Measurements from ENCODE around the gene ZNF653.

The ZNF653 gene

GRCh38 chr19:11480715-11481533 lies 24.7 kb downstream of the ZNF653 start, which contains the start of gene ELAVL3:
Gene ELAVL3, minus strand, starts transcription at chr19:11481046. Its CDS starts 438 bp downstream, at chr19:11480608.
- TF ChIP-seq GATA2 (IDR thresholded peaks at IDR 0.05; ENCODE audit: low read depth, low read length), result no peak
- TF ChIP-seq GATA3 (IDR thresholded peaks at IDR 0.05; ENCODE audit: low read depth, low read length), result no peak

DNA sequence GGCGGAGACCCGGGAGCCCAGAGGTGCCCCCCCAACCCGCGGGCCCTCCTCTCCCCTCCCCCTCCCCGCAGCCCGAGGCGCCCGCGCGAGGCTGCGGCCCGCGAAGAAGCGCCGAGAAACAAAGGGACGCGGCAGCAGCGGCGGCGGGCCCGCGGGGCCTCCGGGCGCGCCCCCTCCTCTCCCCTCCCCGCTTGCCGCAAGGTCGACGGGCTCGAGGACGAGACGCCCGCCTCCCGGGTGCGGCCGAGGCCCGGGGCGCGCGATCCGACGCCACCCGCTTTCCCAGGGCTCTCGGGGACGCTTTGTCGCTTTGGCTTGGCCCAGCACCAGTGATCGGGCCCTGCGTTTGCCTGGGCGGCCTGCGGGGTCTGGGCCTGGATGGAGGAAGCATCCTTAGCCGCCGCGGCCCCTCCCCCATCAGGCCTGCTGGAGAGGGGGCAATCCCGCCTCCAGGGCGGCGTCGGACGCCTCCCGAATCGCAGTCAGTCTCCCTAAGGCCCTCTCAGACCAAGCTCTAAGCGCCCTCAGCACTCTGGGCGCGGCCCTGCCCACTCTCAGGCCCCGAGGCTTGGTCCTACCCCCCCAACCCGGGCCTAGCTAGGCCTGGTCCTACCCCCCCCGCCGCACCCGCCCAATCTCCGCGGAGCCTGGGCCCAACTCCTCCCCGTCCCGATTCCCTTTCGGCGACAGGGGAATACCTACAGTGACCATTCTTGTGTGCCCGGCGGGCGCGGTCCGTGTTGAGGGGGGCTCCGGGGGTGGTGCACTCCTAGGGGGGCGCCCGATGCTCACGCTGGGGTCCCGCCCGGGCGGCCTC lies 25.5 kb downstream of the ZNF653 start:
- no peak for TF ChIP-seq GATA3 (IDR thresholded peaks at IDR 0.05; ENCODE audit: low read depth, low read length)
- TF ChIP-seq GATA2 (IDR thresholded peaks at IDR 0.05; ENCODE audit: low read depth, low read length), result no peak

- TF ChIP-seq GATA3 (IDR thresholded peaks at IDR 0.05; ENCODE audit: low read depth, low read length) (no peak), GATA2 (IDR thresholded peaks at IDR 0.05; ENCODE audit: low read depth, low read length) (no peak)
Measured at GRCh38 chr19:11479090-11479897, 26.3 kb downstream of the ZNF653 start.

DNA sequence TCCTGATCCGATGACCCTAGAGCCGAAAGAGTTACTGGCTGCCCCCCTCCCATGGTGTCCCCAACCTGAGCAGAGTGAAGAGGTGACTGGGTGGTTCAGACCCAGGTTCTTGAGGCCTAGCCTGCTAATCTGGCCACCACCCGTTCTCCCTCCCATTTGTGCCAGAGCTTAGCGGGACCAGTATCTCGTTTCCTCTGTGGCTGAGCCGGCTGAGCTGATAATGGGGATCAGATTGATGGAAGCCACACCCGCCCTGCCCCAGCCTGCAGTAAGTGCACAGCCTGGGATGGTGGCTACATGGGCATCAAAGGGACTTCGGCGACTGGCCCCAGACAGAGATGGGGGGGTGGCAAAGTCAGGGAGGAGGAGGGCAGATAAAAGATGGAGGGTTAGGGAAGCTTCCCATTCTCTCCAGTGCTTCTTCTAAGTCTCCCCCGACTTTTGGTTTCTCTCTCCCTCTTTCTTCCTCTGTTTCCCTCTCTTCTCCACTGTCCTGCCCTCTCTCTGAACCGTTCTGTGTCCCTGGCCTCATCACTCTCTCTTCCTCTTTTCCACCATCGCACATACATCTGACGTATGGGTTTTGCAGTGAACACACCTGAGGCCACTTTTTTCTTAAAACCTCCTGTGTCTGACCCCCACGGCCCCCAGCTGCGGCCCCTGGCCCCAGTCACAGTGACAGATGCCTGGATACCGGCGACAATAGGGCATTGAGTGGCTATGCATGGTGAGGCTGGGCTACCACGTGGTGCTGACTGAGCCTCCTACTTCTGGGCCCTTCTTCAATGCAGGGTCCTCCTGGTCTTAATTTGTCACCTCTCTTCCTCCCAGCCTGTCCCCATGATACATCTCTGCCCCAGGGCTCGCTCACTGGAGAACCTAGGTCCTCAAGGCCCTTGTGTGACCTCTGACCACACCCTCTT lies 27.2 kb downstream of the ZNF653 start:
- no peak for TF ChIP-seq GATA3 (IDR thresholded peaks at IDR 0.05; ENCODE audit: low read depth, low read length)
- TF ChIP-seq GATA2 (IDR thresholded peaks at IDR 0.05; ENCODE audit: low read depth, low read length), result no peak

DNA sequence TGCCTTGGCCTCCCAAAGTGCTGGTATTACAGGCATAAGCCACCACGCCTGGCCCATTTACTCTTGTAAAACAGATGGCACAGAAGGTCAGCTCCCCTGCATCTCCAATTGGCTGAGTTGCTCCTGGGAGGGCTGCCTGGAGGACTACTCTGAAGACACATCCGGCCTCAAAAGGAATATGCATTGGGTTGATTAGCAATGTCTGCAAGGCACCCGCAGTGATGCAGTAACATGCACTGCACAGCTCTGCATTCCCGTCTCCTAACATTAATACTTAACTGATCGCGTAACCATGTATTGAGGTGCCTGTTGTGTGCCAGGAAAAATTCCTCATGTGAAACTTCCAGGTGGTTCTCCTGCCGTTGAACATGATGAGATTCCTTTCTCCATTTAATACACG lies 29.8 kb downstream of the ZNF653 start:
- TF ChIP-seq GATA2 (IDR thresholded peaks at IDR 0.05; ENCODE audit: low read depth, low read length), result no peak
- no peak for TF ChIP-seq GATA3 (IDR thresholded peaks at IDR 0.05; ENCODE audit: low read depth, low read length)

- TF ChIP-seq GATA3 (IDR thresholded peaks at IDR 0.05; ENCODE audit: low read depth, low read length) (no peak), GATA2 (IDR thresholded peaks at IDR 0.05; ENCODE audit: low read depth, low read length) (no peak)
Measured at GRCh38 chr19:11473725-11474124, 31.9 kb downstream of the ZNF653 start.

DNA sequence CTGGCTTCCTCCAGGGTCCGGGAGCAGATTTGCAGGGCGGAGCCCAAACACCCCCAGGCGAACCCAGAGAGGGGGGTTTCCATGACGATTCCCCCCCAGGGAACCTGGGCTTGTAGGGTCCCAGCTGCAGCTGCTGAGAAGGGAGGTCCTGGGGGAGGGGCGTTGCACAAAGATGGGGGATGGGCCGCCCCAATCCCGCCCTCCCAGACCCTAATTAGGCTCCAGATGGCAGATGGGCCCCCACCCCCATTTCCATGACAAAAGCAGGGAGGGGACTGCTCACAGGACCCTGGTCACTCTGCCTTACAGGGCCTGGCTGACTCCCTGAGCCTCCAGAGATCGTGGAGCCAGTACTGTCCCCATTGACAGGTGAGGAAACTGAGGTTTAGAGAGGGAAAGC lies 40.0 kb downstream of the ZNF653 start:
- TF ChIP-seq GATA2 (IDR thresholded peaks at IDR 0.05; ENCODE audit: low read depth, low read length), result no peak
- TF ChIP-seq GATA3 (IDR thresholded peaks at IDR 0.05; ENCODE audit: low read depth, low read length), result no peak

DNA sequence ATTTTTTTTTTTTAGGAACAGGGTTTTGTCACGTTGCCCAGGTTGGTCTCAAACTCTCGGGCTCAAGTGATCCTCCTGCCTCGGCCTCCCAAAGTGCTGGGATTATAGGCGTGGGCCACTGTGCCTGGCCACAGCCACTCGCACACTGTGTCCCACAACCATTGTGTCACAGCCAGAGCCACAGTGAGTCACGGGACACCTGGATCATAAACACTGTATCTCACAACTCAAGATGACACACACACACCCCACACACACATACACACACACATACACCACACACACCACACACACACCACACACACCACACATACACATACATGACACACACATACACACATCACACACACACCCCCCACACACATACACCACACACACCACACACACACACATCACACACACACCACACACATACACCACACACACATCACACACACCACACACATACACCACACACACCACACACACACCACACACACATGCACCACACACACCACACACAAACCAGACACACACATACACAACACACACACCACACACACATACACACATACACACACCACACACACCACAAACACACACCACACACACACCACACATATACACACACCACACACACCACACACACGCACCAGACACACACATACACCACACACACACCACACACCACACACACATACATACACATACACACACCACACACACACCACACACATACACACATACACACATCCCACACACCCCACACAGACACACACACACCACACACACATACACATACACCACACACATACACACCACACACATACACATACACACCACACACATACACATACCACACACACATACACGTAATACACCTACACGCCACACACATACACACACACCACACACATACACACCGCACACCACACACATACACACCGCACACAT lies 41.0 kb downstream of the ZNF653 start:
- TF ChIP-seq GATA2 (IDR thresholded peaks at IDR 0.05; ENCODE audit: low read depth, low read length) (no peak), GATA3 (IDR thresholded peaks at IDR 0.05; ENCODE audit: low read depth, low read length) (no peak)

DNA sequence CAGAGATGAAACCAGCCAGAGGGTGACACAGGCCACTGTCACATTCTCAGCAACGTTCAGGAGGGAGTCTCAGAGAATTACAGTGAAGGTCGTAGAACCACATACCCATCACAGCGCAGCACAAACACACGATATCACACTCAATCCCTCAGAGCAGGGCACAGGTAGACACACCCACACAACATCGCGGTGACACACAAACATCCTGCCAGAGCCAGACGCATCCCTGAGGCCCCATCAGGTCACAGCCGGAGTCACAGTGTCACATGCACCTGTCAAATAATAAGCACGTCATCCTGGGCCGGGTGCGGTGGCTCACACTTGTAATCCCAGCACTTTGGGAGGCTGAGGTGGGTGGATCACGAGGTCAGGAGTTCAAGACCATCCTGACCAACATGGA lies 42.2 kb downstream of the ZNF653 start:
- TF ChIP-seq GATA2 (IDR thresholded peaks at IDR 0.05; ENCODE audit: low read depth, low read length) (no peak), GATA3 (IDR thresholded peaks at IDR 0.05; ENCODE audit: low read depth, low read length) (no peak)

GRCh38 chr19:11461453-11461852 lies 44.2 kb downstream of the ZNF653 start:
- TF ChIP-seq GATA3 (IDR thresholded peaks at IDR 0.05; ENCODE audit: low read depth, low read length) (no peak), GATA2 (IDR thresholded peaks at IDR 0.05; ENCODE audit: low read depth, low read length) (no peak)

DNA sequence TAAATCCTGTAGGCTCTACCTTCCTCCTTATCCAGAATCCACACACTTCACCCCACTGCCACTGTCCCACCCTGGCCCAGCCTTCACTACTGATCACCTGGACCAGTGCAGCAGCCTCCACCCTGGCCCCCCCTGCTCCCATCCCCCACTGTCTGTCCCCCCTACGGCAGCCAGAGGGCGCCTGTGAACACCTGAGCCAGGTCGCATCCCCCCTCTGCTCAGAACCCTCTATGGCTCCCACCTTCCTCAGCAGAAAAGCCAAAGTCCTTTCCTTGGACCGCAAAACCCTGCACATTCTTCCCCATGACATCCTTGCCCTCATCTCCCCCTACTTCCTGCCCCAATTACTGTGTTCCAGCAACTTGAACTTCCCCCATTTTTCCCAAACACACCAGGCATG lies 45.4 kb downstream of the ZNF653 start:
- TF ChIP-seq GATA3 (IDR thresholded peaks at IDR 0.05; ENCODE audit: low read depth, low read length), result no peak
- no peak for TF ChIP-seq GATA2 (IDR thresholded peaks at IDR 0.05; ENCODE audit: low read depth, low read length)

All from SH-SY5Y (cell line).